ENCODE data around the gene ATG12.

ATG12 gene

DNA sequence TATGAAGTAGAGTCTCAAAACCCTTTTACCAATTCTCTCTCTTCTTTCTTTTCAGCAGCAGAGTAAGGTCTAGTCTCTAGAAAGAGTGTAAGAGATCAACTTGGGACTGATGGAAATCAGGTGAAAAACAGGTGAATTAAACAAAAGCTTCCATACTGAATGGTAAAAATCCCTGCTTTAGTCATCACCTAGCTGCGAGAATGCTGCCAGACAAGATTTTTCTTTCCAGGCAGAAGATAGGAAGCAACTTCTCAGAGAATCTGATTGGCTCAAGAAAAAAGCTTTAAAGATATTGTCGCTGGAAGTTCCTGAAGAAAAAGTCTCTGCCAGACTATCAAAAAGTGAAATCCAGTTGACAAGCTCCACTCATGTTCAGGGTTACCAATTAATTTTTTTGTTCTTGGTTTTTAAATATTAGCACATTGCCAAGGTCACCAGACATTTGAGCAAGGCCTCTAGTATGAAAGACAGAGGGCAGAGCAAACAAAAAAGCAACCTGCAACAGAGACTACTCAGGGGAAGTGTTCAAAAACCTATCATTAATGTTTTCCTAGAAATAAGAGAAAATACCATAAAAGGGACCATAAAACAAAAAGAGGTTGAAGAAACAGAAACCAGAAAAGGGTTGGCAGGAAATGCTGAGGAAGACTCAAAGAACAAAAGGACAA is 34.2 kb downstream of the ATG12 start:
- no peak for DNase-seq (ENCODE audit: low read depth)

DNA sequence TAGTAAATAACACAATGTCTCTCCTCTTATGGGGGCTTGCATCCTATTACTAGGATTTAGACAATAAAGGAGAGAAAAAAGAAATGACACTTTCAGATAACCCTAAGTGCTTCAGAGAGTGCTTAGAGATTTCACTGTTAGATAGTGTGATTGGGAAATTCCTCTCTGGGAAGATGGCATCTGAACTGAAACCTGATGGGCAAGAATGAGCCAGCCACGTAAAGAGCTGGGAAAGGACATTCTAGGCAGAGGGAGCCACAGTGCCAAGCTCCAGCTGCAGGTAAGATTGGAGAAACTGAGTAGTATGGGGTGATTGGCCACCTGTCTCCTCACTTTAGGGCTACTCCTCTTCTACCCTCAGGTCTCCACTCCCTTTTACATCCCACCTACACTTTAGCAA is 39.4 kb downstream of the ATG12 start:
- DNase-seq (ENCODE audit: low read depth) = no peak

DNA sequence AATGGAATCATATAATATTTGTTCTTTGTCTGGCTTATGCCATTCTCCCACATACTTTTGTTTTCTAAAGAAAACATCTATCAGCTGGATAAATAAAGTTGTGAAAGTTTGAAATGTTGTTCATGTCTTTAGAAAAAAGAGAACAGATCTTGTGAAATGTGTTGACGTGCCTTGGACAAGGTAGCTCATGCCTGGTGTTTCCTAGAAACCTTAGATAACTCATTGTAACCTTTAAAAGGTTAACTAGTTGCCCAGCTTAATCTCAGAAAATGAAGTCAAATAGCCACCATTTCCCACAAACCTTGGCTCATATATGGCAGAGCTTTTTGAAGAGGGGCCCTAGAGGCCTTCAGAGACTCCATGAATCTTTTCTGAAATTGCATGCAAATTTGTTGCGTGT is 40.2 kb downstream of the ATG12 start:
- DNase-seq (ENCODE audit: low read depth) = no peak

DNA sequence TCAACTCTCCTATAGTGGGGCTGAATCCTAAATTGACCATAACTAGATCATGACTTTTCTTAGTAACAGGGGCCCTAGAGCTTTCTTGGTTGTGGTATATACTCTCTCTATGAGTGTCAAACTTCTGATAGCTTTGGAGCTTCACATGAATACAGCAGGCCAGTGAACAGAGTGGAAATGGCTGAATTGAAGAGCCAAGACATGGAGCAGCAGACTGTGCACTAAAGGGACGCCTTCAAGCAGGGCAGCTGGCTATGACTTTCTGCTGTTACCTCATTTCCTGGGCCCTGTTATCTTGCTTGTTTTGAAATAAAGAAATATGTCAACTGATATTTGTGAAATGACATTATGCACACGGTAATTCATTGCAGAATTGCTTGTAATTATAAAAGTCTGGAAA is 41.3 kb downstream of the ATG12 start:
- DNase-seq (ENCODE audit: low read depth) = no peak

DNA sequence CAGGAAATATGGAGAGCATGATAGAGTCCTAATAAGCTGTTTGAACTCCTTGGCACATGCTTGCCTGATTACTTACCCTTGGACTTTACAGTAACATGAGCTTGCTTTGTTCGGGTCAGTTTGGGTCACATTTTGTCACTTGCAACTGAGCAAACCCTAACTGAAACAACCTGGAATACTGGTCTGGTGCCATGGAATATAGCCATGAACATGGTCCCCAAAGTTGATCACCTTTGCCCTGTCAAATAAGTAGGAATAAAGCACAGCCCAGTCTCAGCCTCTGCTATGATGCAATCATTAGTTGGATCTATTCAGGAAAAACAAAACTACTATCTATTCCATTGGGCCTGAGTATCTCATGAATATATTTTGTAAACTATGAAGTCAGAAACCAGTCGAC is 43.1 kb downstream of the ATG12 start:
- DNase-seq (ENCODE audit: low read depth) = no peak

DNA sequence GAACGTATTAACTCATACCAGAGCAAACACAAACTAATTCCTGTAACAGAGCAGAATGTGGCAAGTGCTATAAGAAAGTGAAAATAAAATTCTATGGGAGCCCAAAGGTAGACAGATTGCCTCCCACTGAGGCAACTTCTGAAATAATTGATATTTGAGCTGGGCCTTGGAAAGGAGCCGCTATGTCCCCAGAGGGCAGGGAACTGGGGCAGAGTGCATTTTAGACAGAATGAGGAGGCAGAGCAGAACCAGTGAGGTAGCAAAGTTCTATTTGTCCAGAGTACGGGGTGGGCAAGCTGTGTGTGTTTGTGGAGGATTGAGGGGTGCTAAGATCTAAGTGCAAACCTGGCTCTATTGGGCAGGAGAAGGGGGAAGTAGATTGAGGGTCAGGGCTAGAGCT is 44.7 kb downstream of the ATG12 start:
- DNase-seq (ENCODE audit: low read depth) = no peak

DNA sequence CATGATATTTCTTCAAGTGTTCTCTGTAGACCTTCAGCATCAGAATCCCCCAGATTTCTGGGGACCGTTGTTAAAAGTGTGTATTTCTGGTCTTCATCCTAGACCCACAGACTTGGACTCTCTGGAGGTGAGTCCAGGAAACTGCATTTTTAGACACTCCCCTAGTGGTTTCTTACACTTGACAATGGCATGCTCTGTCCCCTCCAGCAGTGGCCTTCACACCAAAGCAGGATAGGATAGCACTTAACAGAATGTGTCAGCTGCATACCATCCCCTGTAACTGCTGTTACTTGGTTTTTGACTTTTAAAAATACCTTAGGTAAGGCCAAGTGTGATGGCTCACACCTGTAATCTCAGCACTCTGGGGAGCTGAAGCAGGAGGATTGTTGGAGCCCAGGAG is 45.7 kb downstream of the ATG12 start:
- DNase-seq (ENCODE audit: low read depth) = no peak

DNA sequence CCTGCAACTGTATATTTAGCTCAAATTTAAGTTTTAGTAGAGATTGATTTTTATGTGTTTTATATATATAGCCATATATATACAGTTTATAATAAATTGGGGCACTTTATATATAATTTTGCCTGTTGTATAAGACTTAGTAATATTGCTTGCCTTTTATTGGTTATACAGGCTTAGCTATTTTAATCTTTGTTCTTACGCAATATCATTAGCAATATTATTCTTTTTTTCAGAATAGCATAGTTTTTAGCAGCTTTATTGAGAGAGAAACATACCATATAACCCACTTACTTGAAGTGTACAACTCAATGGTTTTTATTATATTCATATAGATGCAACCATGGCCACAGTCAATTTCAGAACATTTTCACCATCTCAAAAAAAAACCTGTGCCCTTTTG is 52.9 kb downstream of the ATG12 start:
- no peak for DNase-seq (ENCODE audit: low read depth)

DNA sequence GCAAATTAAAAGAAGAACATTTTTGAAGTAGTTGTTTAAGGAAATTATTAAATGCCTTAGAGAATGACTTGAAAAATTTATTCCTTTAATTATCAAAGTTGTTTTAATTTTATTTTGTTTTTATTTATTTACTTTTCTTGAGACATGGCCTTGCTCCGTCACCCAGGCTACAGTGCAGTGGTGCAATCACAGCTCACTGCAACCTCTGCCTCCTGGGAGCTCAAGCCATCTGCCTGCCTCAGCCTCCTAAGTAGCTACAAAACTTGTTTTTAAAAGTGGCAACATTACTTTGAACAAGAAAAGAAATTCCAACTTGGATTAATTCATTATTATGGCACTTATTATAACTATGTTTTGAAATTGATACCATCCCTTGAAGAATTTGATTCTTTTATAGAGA is 53.9 kb downstream of the ATG12 start:
- DNase-seq (ENCODE audit: low read depth) = no peak

DNA sequence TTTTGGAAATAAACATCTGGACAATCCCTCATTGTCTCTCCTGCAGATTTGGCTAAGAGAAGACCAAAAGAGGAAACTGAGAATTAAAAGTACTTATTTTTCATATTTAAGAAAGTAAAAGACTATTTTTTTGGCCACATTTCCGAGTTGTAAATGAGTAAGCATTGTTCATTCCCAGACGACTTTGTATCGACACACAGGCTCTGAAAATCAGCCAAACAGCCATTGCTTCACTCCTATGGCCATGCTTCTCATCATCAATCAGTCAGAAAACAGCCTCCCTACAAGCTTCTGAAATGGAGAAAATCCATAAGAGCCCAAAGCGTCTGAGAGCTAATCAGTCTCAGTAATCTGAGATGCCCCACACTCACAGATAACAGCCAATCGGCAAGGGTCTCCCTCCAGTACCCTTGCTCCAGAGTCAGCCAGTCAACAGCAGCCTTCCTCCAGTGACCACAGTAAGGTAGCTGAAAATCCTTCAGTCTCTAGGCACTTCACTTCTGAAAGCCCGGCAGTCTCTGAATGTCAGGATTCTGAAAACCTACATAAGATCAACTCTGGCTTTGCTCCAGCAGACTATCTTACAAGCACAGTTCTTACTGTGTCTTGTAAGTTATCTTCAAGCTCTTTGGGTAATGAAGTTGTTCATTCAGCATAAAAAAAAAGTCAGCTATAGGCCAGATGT is 55.8 kb downstream of the ATG12 start:
- DNase-seq (ENCODE audit: low read depth) = no peak

DNA sequence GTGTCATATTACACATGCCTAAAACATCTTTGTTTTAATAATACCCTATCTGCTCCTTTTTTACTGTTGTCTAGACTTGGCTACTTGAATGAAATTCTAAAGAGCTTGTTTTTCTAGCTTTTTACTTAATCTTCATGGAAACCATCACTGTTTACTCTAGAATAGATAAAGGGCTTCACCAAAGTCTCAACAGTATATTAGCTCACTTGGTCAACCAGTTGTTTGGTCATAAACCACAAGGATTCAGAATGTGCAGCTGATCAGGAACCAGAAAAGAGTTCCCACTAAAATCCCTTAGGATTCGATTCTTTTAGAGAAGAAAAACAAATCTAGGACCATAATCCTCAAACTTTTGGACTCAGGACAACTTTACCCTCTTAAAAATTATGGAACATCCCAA is 62.9 kb downstream of the ATG12 start:
- DNase-seq (ENCODE audit: low read depth) = no peak
